ENCODE measurements around the gene NCAPG2. TPM values are rescaled to one million over a fixed set of nuclear protein-coding genes. Genes with fewer than 3 reads are reported as not detected.
A peak's percentile ranks its signal among the peaks of the same experiment; 100 is the strongest.

Gene NCAPG2
- total RNA-seq, result 6.4 TPM
- long read RNA-seq, partial matches to known transcripts, result 0 of 4 reads
- long read RNA-seq, other reads (novel, unspliced or antisense), result 1 of 4 reads

- DNase-seq (ENCODE audit: missing footprints) (peak; percentile 100), ATAC-seq (peak; percentile 99)
- intact Hi-C loops (cut with DNase I), result loop anchor here (5.0 to 10.0 kb wide), 2 partner anchors 128 to 160 kb away; no protein-coding TSS in a partner anchor
These were observed at the start of gene NCAPG2 for GRCh38 chr7:158704524-158705233. Gene NCAPG2, minus strand, starts transcription at chr7:158704804. Its CDS starts 2,905 bp downstream, at chr7:158701899.

GRCh38 chr7:158753900-158754299 lies 49.3 kb upstream of the NCAPG2 start:
- ATAC-seq (no peak), DNase-seq (ENCODE audit: missing footprints) (no peak)
- intact Hi-C loops (cut with DNase I), result loop anchor here (5.0 kb wide), 1 partner anchor 158 kb away; no protein-coding TSS in a partner anchor

- DNase-seq (ENCODE audit: missing footprints) (no peak), ATAC-seq (no peak)
- intact Hi-C loops (cut with DNase I), result loop anchor here (5.0 kb wide), 1 partner anchor 161 kb away; no protein-coding TSS in a partner anchor
These were observed 47.1 kb upstream of the NCAPG2 start for GRCh38 chr7:158751751-158752150.

- ATAC-seq (no peak), DNase-seq (ENCODE audit: missing footprints) (no peak)
- intact Hi-C loops (cut with DNase I), result loop anchor here (5.0 kb wide), 1 partner anchor 161 kb away; no protein-coding TSS in a partner anchor
These were observed 46.6 kb upstream of the NCAPG2 start for GRCh38 chr7:158751199-158751598.

- DNase-seq (ENCODE audit: missing footprints) (no peak), ATAC-seq (no peak)
- intact Hi-C loops (cut with DNase I), result loop anchor here (5.0 kb wide), 1 partner anchor 162 kb away; no protein-coding TSS in a partner anchor
These were observed 46.1 kb upstream of the NCAPG2 start for GRCh38 chr7:158750702-158751101.

GRCh38 chr7:158749396-158749795 lies 44.8 kb upstream of the NCAPG2 start:
- no peak for ATAC-seq
- intact Hi-C loops (cut with DNase I), result no loop called here
- DNase-seq (ENCODE audit: missing footprints), result no peak

GRCh38 chr7:158748335-158748734 lies 43.7 kb upstream of the NCAPG2 start:
- ATAC-seq (no peak), DNase-seq (ENCODE audit: missing footprints) (no peak)
- intact Hi-C loops (cut with DNase I), result no loop called here

- intact Hi-C loops (cut with DNase I), result no loop called here
- DNase-seq (ENCODE audit: missing footprints) (no peak), ATAC-seq (peak; percentile 47)
These were observed 42.8 kb upstream of the NCAPG2 start for GRCh38 chr7:158747408-158747807.

GRCh38 chr7:158746957-158747356 lies 42.4 kb upstream of the NCAPG2 start:
- no peak for DNase-seq (ENCODE audit: missing footprints)
- intact Hi-C loops (cut with DNase I), result no loop called here
- ATAC-seq, result no peak

GRCh38 chr7:158745057-158745715 lies 40.6 kb upstream of the NCAPG2 start:
- intact Hi-C loops (cut with DNase I), result no loop called here
- ATAC-seq (no peak), DNase-seq (ENCODE audit: missing footprints) (no peak)

GRCh38 chr7:158744070-158744469 lies 39.5 kb upstream of the NCAPG2 start:
- ATAC-seq (no peak), DNase-seq (ENCODE audit: missing footprints) (no peak)
- intact Hi-C loops (cut with DNase I), result no loop called here

GRCh38 chr7:158743219-158743618 lies 38.6 kb upstream of the NCAPG2 start:
- DNase-seq (ENCODE audit: missing footprints), result no peak
- intact Hi-C loops (cut with DNase I), result no loop called here
- no peak for ATAC-seq

- DNase-seq (ENCODE audit: missing footprints) (no peak), ATAC-seq (no peak)
- intact Hi-C loops (cut with DNase I), result no loop called here
These were observed 37.6 kb upstream of the NCAPG2 start for GRCh38 chr7:158742065-158742821.

- DNase-seq (ENCODE audit: missing footprints) (no peak), ATAC-seq (no peak)
- intact Hi-C loops (cut with DNase I), result no loop called here
These were observed 36.7 kb upstream of the NCAPG2 start for GRCh38 chr7:158741294-158741666.

- intact Hi-C loops (cut with DNase I), result no loop called here
- no peak for ATAC-seq
- DNase-seq (ENCODE audit: missing footprints), result no peak
These were observed 36.2 kb upstream of the NCAPG2 start for GRCh38 chr7:158740657-158741293.

GRCh38 chr7:158740013-158740656 lies 35.5 kb upstream of the NCAPG2 start:
- ATAC-seq (peak; percentile 16), DNase-seq (ENCODE audit: missing footprints) (no peak)
- intact Hi-C loops (cut with DNase I), result no loop called here

GRCh38 chr7:158738841-158739240 lies 34.2 kb upstream of the NCAPG2 start:
- DNase-seq (ENCODE audit: missing footprints), result no peak
- intact Hi-C loops (cut with DNase I), result no loop called here
- ATAC-seq, result no peak

GRCh38 chr7:158737064-158737695 lies 32.6 kb upstream of the NCAPG2 start:
- ATAC-seq, result no peak
- DNase-seq (ENCODE audit: missing footprints), result no peak
- intact Hi-C loops (cut with DNase I), result no loop called here

Measured in Right ventricle myocardium inferior (tissue), 1 donor.